ENCODE measurements around the gene TMEM131.
"Not testable (repeated sequence)": the region's sequence is repeated elsewhere in the genome, so short reads cannot be mapped to it uniquely, and the experiment has no call there.

TMEM131 gene

GRCh38 chr2:97717613-97717995 lies 278.1 kb downstream of the TMEM131 start:
- no peak for FAIRE-seq

GRCh38 chr2:97716695-97717612 lies 278.8 kb downstream of the TMEM131 start:
- no peak for FAIRE-seq

GRCh38 chr2:97715951-97716694 lies 279.6 kb downstream of the TMEM131 start:
- no peak for FAIRE-seq

DNA sequence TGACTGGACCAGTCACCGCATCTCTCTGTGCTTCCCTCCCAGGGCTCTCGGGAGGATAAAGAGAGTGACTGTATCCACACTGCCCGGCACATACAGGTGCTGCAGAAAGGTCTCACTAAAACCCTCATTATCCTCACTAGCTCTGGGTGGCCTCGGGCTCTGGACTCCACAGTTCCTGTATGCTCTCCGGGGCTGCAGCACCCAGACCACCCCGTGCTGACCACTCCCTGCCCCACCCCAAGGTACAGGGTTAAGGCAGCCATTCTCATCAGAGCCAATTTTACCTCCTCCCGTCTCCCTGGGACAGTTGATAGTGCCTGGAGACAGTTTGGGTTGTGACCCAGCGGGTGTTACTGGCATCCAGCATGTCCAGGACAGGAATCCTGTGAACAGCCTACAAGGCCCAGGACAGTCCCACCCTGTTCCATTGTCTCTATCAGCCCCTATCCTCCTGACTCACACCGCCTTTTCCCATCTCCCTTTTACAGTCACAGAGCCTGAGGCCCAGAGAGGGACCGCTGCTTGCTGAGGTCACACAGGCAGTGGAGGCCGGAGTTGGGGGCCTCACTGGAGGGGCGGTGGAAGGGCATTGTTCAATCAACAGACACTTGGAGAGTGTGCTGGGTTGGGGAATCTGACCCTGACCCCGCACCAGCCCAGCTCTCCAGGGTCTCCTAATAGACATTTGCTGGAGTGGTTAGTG lies 280.6 kb downstream of the TMEM131 start:
- no peak for FAIRE-seq

DNA sequence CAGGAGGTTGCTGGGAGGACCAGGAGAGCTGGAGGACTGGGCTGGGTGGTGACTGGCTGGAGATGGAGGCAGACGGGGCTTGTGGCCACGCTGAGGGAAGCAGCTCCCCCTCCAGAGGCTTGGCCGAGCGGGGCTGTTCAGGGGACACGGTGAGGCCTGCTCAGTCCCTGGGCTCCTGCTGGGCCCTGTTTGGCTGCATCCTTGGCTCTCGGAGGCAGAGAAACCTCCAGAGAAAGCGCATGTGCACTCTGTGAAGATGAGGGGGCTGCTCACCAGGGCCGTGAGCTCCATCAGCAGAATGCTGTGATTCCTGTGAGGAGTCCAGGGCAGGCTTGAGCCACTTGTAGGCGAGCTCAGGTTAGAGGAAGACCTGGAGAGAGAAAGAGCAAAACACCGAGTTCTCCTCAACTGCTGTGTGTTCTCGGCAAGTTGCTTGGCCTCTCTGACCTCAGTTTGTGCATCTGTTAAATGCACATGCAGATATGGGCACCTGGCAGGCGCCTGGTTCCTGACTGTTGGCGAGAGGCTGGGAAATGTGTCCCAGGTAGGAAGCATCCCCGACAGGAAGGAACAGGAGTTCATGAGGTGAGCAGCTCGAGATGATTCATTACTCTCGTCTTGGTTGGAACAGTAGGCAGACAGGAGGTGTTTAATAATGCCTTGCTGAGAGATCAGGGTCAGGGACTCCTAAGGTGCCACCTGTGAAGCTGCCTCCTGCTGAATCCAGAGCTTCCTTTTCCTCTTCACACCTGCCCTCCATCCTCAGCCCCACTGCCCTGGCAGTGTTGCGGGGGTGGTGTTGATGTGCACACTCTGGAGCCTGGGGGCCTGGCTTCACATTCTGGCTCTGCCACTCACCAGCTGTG lies 281.4 kb downstream of the TMEM131 start:
- no peak for FAIRE-seq

DNA sequence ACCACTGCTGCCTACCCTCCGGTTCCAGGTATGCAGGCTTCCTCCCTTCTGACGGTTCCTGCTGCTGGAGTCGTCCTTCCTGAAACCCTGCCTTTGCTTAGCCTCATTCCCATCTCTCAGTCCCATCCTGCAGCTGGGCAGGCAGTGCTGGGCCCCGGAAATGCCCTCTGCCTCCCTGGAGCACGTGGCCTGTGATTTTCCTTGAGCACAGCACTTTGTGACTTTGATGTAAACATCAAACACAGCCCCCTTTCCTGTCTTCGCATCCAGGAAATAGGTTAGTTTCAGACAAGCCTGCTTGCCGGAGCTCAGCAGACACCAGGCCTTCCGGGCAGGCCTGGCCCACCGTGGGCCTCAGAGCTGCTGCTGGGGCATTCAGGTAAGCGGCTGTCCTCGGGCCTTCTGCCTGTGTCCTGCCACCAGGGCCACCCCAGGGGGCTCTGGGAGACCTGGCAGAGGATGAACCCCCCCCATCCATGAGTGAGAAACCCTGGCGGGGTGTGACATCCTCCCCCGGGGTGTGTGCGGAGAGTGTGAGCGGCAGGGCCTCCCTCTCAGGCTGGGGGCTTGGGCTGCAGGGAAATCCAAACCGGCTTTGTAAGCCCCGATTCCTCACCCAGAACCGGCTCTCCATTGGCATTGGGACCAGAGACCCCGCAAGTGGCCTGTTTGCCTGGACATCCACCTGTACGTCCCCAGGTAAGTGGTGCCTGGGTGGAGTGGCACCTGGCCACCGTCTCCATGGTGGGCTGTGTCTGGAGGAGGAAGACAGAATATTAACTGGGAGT lies 282.3 kb downstream of the TMEM131 start, which contains the start of gene ZAP70:
Gene ZAP70, plus strand, starts transcription at position 281 of the 788 bp plus-strand sequence. CDS start 10,461 bp downstream, outside the sequence.
- FAIRE-seq: no peak

DNA sequence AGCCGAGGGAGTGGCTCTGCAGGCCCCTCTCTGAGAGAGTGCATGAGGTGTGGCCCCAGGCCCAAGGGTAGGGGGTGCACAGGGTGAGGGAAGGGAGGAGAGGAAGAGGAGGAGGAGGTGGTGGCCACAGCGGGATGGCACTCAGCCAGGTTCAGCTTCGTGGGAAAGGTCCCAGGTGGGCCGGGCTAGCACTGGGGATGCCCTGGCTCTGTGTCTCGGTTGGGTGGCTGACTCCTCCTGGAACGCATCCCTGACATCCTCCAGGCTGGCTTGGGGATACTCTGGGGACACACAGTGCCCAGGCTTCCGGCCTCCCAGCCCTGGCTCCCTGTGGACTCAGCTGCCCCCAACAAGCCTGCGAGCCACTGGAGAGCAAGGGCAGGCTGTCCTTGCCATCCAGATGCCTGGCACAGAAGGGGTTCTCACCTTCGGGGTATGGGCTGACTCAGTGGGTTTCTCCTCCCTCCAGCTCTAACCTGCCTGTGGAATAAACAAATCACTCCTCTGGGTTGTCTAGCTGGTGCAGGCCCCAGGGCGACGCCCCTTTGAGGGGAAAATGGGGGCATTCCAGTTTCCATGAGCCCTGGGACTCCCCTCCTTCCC lies 283.0 kb downstream of the TMEM131 start:
- FAIRE-seq: no peak

- not testable (repeated sequence) for FAIRE-seq
Measured at GRCh38 chr2:97712175-97712574, 283.6 kb downstream of the TMEM131 start.

GRCh38 chr2:97711394-97711711 lies 284.4 kb downstream of the TMEM131 start:
- FAIRE-seq: no peak

DNA sequence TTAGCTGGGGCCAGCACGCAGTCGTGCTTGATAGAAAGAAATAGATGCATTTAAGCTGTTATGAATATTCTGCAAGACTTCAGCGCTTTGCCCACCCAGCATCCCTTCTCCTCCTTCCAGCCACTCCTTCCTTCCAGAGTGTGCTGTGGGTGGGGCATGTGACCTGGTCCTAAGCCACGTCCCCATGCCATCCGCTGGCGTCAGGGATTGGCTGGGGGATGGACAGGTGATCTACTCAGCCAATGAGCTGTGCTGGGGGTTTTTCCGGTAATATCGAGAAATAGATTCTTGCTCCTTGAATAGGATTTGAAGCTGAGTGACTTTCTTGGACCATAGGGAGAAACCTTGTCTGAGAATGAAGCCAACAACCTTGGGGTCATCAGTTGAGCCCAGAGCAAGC lies 287.1 kb downstream of the TMEM131 start:
- no peak for FAIRE-seq

- FAIRE-seq: no peak
Measured at GRCh38 chr2:97708048-97708380, 287.7 kb downstream of the TMEM131 start.

GRCh38 chr2:97707362-97708047 lies 288.2 kb downstream of the TMEM131 start:
- FAIRE-seq: no peak

GRCh38 chr2:97706708-97707345 lies 288.9 kb downstream of the TMEM131 start:
- FAIRE-seq: no peak
